PC-3 (cell line): ENCODE data around the gene FGF18.

Experiments
- EZH2 ChIP-seq: fragments of 300-600 bp; sonication (generic); IDR thresholded peaks from one replicate; pipeline ENCODE4 v1.6.1; 2017; ENCODE audit warnings: antibody characterized with exemption, mild to moderate bottlenecking, low read length; ENCODE audit not compliant: unreplicated experiment
- EZH2phosphoT487 ChIP-seq: fragments of 300-600 bp; sonication (generic); IDR thresholded peaks from 2 replicates; pipeline ENCODE4 v1.6.1; 2018; ENCODE audit warnings: mild to moderate bottlenecking, antibody characterized with exemption, low read length, borderline replicate concordance
- TF ChIP-seq, protein P1 (sequence below): fragments of 300-600 bp; sonication (generic); conservative IDR thresholded peaks from 2 replicates; pipeline ENCODE4 v1.5.1; 2017; ENCODE audit warnings: antibody characterized with exemption, low read depth, mild to moderate bottlenecking, low read length

- TF ChIP-seq, protein P1, sequence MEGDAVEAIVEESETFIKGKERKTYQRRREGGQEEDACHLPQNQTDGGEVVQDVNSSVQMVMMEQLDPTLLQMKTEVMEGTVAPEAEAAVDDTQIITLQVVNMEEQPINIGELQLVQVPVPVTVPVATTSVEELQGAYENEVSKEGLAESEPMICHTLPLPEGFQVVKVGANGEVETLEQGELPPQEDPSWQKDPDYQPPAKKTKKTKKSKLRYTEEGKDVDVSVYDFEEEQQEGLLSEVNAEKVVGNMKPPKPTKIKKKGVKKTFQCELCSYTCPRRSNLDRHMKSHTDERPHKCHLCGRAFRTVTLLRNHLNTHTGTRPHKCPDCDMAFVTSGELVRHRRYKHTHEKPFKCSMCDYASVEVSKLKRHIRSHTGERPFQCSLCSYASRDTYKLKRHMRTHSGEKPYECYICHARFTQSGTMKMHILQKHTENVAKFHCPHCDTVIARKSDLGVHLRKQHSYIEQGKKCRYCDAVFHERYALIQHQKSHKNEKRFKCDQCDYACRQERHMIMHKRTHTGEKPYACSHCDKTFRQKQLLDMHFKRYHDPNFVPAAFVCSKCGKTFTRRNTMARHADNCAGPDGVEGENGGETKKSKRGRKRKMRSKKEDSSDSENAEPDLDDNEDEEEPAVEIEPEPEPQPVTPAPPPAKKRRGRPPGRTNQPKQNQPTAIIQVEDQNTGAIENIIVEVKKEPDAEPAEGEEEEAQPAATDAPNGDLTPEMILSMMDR: no peak
- TF ChIP-seq EZH2 (no peak), EZH2phosphoT487 (no peak)
Observed at GRCh38 chr5:171453056-171453725, 33.7 kb downstream of the FGF18 start.
